Trophoblast cell (in vitro differentiated cells and primary cell): ENCODE measurements around the gene GIPC3.
"Not testable (repeated sequence)": the region's sequence is repeated elsewhere in the genome, so short reads cannot be mapped to it uniquely, and the experiment has no call there.

Experiments
- DNase-seq, 2 donors: peaks; one replicate each; pipeline ENCODE4 v3.0.0-alpha.2; 2016
- H2AFZ ChIP-seq: 2 replicates; pipeline ENCODE4 v1.6.1; 2013; ENCODE audit warnings: low read length, moderate library complexity, mild to moderate bottlenecking; ENCODE audit not compliant: insufficient read depth, poor library complexity
- H2AK5ac ChIP-seq: 2 replicates; pipeline ENCODE4 v1.6.1; 2013; ENCODE audit warnings: mild to moderate bottlenecking, low read length
- H2BK120ac ChIP-seq: 2 replicates; pipeline ENCODE4 v1.6.1; 2013; ENCODE audit warnings: low read length, mild to moderate bottlenecking, moderate library complexity; ENCODE audit not compliant: insufficient read depth, poor library complexity
- H2BK12ac ChIP-seq: 2 replicates; pipeline ENCODE4 v1.6.1; 2013; ENCODE audit warnings: mild to moderate bottlenecking, low read length, moderate library complexity
- H2BK5ac ChIP-seq: 2 replicates; pipeline ENCODE4 v1.6.1; 2013; ENCODE audit warnings: low read length, low read depth, moderate library complexity, mild to moderate bottlenecking; ENCODE audit not compliant: poor library complexity
- H3K14ac ChIP-seq: 2 replicates; pipeline ENCODE4 v1.6.1; 2013; ENCODE audit warnings: mild to moderate bottlenecking, low read length
- H3K18ac ChIP-seq: 2 replicates; pipeline ENCODE4 v1.6.1; 2013; ENCODE audit warnings: mild to moderate bottlenecking, low read length
- H3K23ac ChIP-seq: 2 replicates; pipeline ENCODE4 v1.6.1; 2013; ENCODE audit warnings: low read length
- H3K27ac ChIP-seq: 2 replicates; pipeline ENCODE4 v1.5.1; 2013; ENCODE audit warnings: low read depth, mild to moderate bottlenecking, inconsistent platforms, low read length, moderate library complexity
- H3K27me3 ChIP-seq: 2 replicates; pipeline ENCODE4 v1.6.1; 2013; ENCODE audit warnings: inconsistent platforms, mild to moderate bottlenecking, low read length, moderate library complexity; ENCODE audit not compliant: insufficient read depth
- H3K36me3 ChIP-seq, 2 experiments: 1 replicate in 1 of 2; 2 replicates in 1 of 2; pipeline ENCODE4 v1.6.1; 2013; ENCODE audit warnings: low read length in 2 of 2, mild to moderate bottlenecking in 2 of 2, moderate library complexity in 1 of 2; ENCODE audit not compliant: insufficient read depth in 2 of 2, control insufficient read depth in 1 of 2
- H3K4ac ChIP-seq: 2 replicates; pipeline ENCODE4 v1.6.1; 2013; ENCODE audit warnings: low read depth, mild to moderate bottlenecking, low read length, moderate library complexity
- H3K4me1 ChIP-seq, 2 experiments: 1 replicate in 1 of 2; 2 replicates in 1 of 2; pipeline ENCODE4 v1.6.1; 2013; ENCODE audit warnings: low read length in 2 of 2, mild to moderate bottlenecking in 2 of 2, moderate library complexity in 1 of 2; ENCODE audit not compliant: insufficient read depth in 2 of 2, control insufficient read depth in 1 of 2
- H3K4me2 ChIP-seq: 2 replicates; pipeline ENCODE4 v1.6.1; 2013; ENCODE audit warnings: inconsistent platforms, mild to moderate bottlenecking, low read length, moderate library complexity
- H3K4me3 ChIP-seq: 2 replicates; pipeline ENCODE4 v1.5.1; 2013; ENCODE audit warnings: mild to moderate bottlenecking, low read depth, low read length, inconsistent platforms
- H3K79me1 ChIP-seq: one replicate; pipeline ENCODE4 v1.6.1; 2013; ENCODE audit warnings: low read length
- H3K79me2 ChIP-seq: 2 replicates; pipeline ENCODE4 v1.6.1; 2013; ENCODE audit warnings: low read length, mild to moderate bottlenecking; ENCODE audit not compliant: control insufficient read depth, insufficient read depth, poor library complexity
- H3K9ac ChIP-seq: 2 replicates; pipeline ENCODE4 v1.6.1; 2013; ENCODE audit warnings: mild to moderate bottlenecking, low read length
- H3K9me3 ChIP-seq: 2 replicates; pipeline ENCODE4 v1.6.1; 2013; ENCODE audit warnings: low read depth, mild to moderate bottlenecking, control low read depth, inconsistent platforms, low read length; ENCODE audit not compliant: insufficient read depth
- H4K12ac ChIP-seq: 2 replicates; pipeline ENCODE4 v1.6.1; 2013; ENCODE audit warnings: low read depth, mild to moderate bottlenecking, low read length, moderate library complexity
- H4K8ac ChIP-seq: 2 replicates; pipeline ENCODE4 v1.6.1; 2013; ENCODE audit warnings: low read depth, mild to moderate bottlenecking, low read length, moderate library complexity
- H4K91ac ChIP-seq: one replicate; pipeline ENCODE4 v1.6.1; 2013; ENCODE audit warnings: low read depth, mild to moderate bottlenecking, low read length, moderate library complexity
- WGBS: extraction: QIAGEN DNeasy Blood & Tissue Kit; methylation state at CpG from one replicate; pipeline ENCODE4 v1.1.7; 2013; ENCODE audit warnings: missing lambda C conversion rate; ENCODE audit not compliant: insufficient read length, insufficient coverage; ENCODE audit errors: extremely low coverage; 5-methylcytosine and 5-hydroxymethylcytosine counted together

The GIPC3 gene

GRCh38 chr19:3627351-3627723 is 42.1 kb downstream of the GIPC3 start:
- H2BK5ac ChIP-seq: no peak overlapping the region
- no peak overlapping the region for H3K27ac ChIP-seq
- peaks cover 10% of the 10 kb centered on the region for H3K79me2 ChIP-seq
- H3K14ac ChIP-seq: no peak overlapping the region
- H4K12ac ChIP-seq: peak overlapping the region; percentile 63
- peak overlapping the region; percentile 74 for H4K8ac ChIP-seq
- H3K36me3 ChIP-seq: peaks cover 29 to 31% of the 10 kb centered on the region in 2 experiments
- no peaks in the 10 kb centered on the region for H3K9me3 ChIP-seq
- H3K18ac ChIP-seq: no peak overlapping the region
- no peak overlapping the region for H3K4ac ChIP-seq
- H3K23ac ChIP-seq: no peak overlapping the region
- H3K27me3 ChIP-seq: no peaks in the 10 kb centered on the region
- H3K9ac ChIP-seq: no peak overlapping the region
- peak overlapping the region; percentile 95 for H3K4me2 ChIP-seq
- no peak overlapping the region for H2BK12ac ChIP-seq
- H3K4me3 ChIP-seq: no peak overlapping the region
- WGBS: no CpG with 5 or more reads among the region's 7 CpGs
- H2AK5ac ChIP-seq: peak overlapping the region; percentile 68
- no peak overlapping the region for H2BK120ac ChIP-seq
- H4K91ac ChIP-seq: peak overlapping the region; percentile 17
- H2AFZ ChIP-seq: peak overlapping the region; percentile 19
- peaks cover 5% of the 10 kb centered on the region for H3K79me1 ChIP-seq
- no peak for DNase-seq
- peaks cover 9 to 11% of the 10 kb centered on the region in 2 experiments for H3K4me1 ChIP-seq

GRCh38 chr19:3628766-3629165 is 43.5 kb downstream of the GIPC3 start:
- not testable (repeated sequence) for H4K12ac ChIP-seq, H2BK5ac ChIP-seq, H4K91ac ChIP-seq, H3K27me3 ChIP-seq, H3K79me1 ChIP-seq, H3K18ac ChIP-seq, H4K8ac ChIP-seq, DNase-seq, H2AK5ac ChIP-seq, H2BK12ac ChIP-seq, H2BK120ac ChIP-seq, H3K4me2 ChIP-seq, H3K9ac ChIP-seq, H3K27ac ChIP-seq, H3K9me3 ChIP-seq, H3K4ac ChIP-seq, H3K23ac ChIP-seq, H3K14ac ChIP-seq, H3K4me3 ChIP-seq, H2AFZ ChIP-seq
- Histone ChIP-seq H3K36me3 (peaks cover 33% of the 10 kb centered on the region in 2 experiments), H3K79me2 (peaks cover 10% of the 10 kb centered on the region), H3K4me1 (peaks cover 9 to 11% of the 10 kb centered on the region in 2 experiments)
- WGBS: no CpG with 5 or more reads among the region's 9 CpGs

- Histone ChIP-seq H2AFZ (no peak overlapping the region), H3K79me1 (peaks cover 5% of the 10 kb centered on the region), H3K79me2 (peaks cover 2% of the 10 kb centered on the region), H3K23ac (no peak overlapping the region), H4K91ac (no peak overlapping the region), H2BK5ac (no peak overlapping the region), H2BK120ac (no peak overlapping the region), H3K9me3 (peaks cover 2% of the 10 kb centered on the region), H3K27me3 (no peaks in the 10 kb centered on the region), H4K12ac (no peak overlapping the region), H3K4me3 (no peak overlapping the region), H3K4me1 (peaks cover 0 to 2% of the 10 kb centered on the region in 2 experiments), H3K14ac (no peak overlapping the region), H4K8ac (no peak overlapping the region), H3K27ac (no peak overlapping the region), H3K4ac (no peak overlapping the region), H2BK12ac (no peak overlapping the region), H3K18ac (no peak overlapping the region), H3K9ac (no peak overlapping the region), H3K36me3 (peaks cover 38 to 39% of the 10 kb centered on the region in 2 experiments), H3K4me2 (no peak overlapping the region), H2AK5ac (no peak overlapping the region)
- WGBS: no CpG with 5 or more reads among the region's 43 CpGs
- no peak for DNase-seq
Measured at GRCh38 chr19:3631053-3631861, 46.0 kb downstream of the GIPC3 start.

GRCh38 chr19:3632098-3632497 is 46.8 kb downstream of the GIPC3 start:
- no peak overlapping the region for H3K9ac ChIP-seq
- H4K12ac ChIP-seq: no peak overlapping the region
- no peak overlapping the region for H3K4me3 ChIP-seq
- no peaks in the 10 kb centered on the region for H3K79me2 ChIP-seq
- H2BK5ac ChIP-seq: no peak overlapping the region
- no peak overlapping the region for H3K4ac ChIP-seq
- H4K91ac ChIP-seq: no peak overlapping the region
- WGBS: no CpG with 5 or more reads among the region's 16 CpGs
- H3K4me2 ChIP-seq: no peak overlapping the region
- H3K27ac ChIP-seq: no peak overlapping the region
- H2AK5ac ChIP-seq: no peak overlapping the region
- H3K4me1 ChIP-seq: peaks cover 0 to 2% of the 10 kb centered on the region in 2 experiments
- H3K18ac ChIP-seq: no peak overlapping the region
- peaks cover 2% of the 10 kb centered on the region for H3K9me3 ChIP-seq
- no peak overlapping the region for H2AFZ ChIP-seq
- H4K8ac ChIP-seq: no peak overlapping the region
- DNase-seq: no peak
- H3K27me3 ChIP-seq: no peaks in the 10 kb centered on the region
- no peak overlapping the region for H3K23ac ChIP-seq
- no peaks in the 10 kb centered on the region for H3K79me1 ChIP-seq
- no peak overlapping the region for H2BK12ac ChIP-seq
- H3K36me3 ChIP-seq: peaks cover 45 to 46% of the 10 kb centered on the region in 2 experiments
- no peak overlapping the region for H3K14ac ChIP-seq
- no peak overlapping the region for H2BK120ac ChIP-seq
